Inflammatory macrophage (primary cell): ENCODE data around the gene UBE2C.
"Not testable (repeated sequence)": the region's sequence is repeated elsewhere in the genome, so short reads cannot be mapped to it uniquely, and the experiment has no call there.

ENCODE experiments used
- DNase-seq, 2 donors: peaks; one replicate each; pipeline ENCODE4 v3.0.0-alpha.2; 2020 to 2022
- total RNA-seq, 18 experiments: gene quantifications; one replicate each; lab custom pipeline; 2026; ENCODE audit warnings: mixed read lengths in 6 of 18, inconsistent platforms in 2 of 18; lab: John Stamatoyannopoulos, UW

Gene UBE2C
- total RNA-seq = 4.6 to 32.3 (median 12.2) reads per million in 18 experiments

- DNase-seq = peak; percentile 99 to 100
These were observed at the start of gene UBE2C for GRCh38 chr20:45812157-45813005. Gene UBE2C (plus strand): TSS chr20:45812644. CDS start chr20:45812696, 52 bp downstream.

DNA sequence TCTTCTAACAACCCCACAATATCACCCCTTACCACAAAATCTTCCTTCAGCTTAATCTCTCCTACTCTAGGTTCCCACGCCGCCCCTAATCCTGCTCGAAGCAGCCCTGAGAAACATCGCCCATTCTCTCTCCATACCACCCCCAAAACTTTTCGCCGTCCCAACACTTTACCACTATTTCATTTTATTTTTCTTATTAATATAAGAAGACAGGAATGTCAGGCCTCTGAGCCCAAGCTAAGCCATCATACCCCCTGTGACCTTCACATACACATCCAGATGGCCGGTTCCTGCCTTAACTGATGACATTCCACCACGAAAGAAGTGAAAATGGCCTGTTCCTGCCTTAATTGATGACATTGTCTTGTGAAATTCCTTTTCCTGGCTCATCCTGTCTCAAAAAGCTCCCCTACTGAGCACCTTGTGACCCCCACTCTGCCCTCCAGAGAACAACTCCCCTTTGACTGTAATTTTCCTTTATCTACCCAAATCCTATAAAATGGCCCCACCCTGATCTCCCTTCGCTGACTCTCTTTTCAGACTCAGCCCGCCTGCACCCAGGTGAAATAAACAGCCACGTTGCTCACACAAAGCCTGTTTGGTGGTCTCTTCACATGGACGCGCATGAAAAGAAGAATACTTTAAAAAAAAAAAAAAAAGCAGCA is 47.7 kb upstream of the UBE2C start:
- DNase-seq = not testable (repeated sequence)

- DNase-seq = no peak
These were observed 47.1 kb upstream of the UBE2C start for GRCh38 chr20:45765307-45765875.

- DNase-seq = peak in 1 of 2 donors; percentile 8
These were observed 46.5 kb upstream of the UBE2C start for GRCh38 chr20:45765980-45766379.

- DNase-seq = no peak
These were observed 44.0 kb upstream of the UBE2C start for GRCh38 chr20:45768479-45768878.

- DNase-seq = peak; percentile 88 to 91
These were observed 41.2 kb upstream of the UBE2C start for GRCh38 chr20:45771182-45771759.

- DNase-seq = no peak
These were observed 39.8 kb upstream of the UBE2C start for GRCh38 chr20:45772693-45773092.

GRCh38 chr20:45774945-45775344 is 37.5 kb upstream of the UBE2C start:
- DNase-seq = no peak

DNA sequence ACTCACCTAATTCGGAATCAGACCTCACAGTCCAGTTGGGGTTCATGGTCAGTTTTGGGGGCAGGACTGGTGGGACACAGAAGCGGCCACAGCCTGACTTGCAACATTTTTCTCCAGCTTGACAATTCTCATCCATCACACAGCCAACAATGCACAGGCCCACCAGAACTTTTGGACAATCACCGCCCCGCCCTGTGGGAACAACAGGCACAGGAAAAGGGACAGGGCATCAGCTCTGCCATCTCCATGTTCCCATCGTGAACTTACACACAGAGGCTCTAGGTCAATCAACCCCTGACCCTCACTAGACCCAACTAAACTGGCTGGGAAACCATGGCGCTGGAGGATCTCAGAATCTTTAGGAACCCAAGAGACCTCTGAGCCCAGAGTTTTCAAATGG is 37.0 kb upstream of the UBE2C start:
- DNase-seq = no peak

GRCh38 chr20:45776931-45777330 is 35.5 kb upstream of the UBE2C start:
- DNase-seq = no peak

- no peak for DNase-seq
These were observed 33.2 kb upstream of the UBE2C start for GRCh38 chr20:45779011-45779915.

GRCh38 chr20:45780159-45780558 is 32.3 kb upstream of the UBE2C start:
- DNase-seq = no peak

DNA sequence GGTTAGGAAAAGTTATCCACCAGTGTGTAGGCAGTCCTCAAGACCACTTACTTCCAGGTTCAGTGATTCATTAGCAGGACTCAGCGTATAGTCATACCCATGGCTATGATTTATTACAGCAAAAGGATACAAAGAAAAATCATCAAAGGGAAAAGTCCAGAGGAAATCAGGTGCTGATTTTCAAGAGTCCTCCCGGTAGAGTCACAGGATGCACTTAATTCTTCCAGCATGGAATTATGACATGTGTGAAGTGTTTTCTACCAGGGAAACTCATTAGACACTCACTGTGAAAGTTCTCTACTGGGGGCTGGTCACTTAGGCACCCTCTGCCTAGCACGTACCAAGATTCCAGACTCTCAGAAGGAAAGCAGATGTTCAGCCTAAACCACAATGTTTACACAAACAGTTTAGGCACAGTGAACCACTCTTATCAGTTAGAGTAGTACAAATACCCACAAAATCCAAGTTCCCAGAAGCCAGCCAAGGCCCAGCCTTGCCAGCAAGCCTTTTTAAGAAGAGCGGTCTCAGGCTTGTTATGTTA is 31.0 kb upstream of the UBE2C start:
- no peak for DNase-seq

DNA sequence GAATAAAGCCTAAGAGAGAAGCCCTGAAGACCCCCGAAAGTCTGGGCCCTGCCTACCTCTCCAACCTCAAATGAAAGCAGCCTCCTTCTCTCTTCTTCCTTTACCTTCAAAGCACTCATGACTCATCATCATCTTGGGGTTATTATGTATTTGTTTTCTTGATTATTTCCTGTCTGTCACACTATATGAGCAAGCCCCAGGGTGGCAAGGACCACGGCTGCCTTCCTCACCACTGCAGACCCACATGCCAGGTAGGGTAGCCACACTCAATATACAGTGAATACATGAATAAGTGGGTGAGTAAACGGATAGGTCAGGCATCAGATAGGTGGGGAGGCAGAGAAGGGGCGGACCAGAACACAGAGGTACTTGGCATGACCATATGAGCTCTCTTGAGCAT is 29.6 kb upstream of the UBE2C start:
- no peak for DNase-seq

DNA sequence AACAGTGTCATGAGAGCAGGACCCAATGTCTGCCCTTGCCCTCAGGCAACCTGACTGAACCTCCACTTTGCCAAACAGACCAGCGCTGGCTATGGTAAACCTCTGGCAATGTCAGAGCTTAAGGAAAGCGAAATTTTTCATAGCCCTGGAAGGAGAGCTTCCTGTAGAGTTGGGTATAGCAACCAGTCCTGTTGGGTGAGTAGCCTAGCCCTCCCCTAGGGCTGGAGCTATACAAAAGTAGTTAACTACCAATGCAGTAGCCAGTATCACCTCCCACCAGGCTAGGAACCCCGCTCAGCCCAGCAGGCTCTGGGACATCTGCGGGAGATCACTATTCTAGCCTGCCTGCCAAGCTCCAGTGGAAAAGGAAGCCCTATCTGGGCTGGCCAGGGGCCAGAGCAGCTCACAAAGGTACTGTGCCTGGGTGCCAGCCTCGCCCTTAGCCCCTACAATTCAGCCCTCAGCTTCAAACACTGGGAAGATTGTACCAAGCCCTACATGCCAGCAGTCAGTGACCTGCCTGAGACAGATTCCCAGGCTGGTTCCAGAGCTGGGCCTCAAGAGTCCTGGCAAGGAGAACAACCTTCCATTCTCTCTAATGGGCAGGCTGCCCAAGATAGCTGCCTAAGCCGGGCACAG is 28.7 kb upstream of the UBE2C start:
- DNase-seq = no peak

DNA sequence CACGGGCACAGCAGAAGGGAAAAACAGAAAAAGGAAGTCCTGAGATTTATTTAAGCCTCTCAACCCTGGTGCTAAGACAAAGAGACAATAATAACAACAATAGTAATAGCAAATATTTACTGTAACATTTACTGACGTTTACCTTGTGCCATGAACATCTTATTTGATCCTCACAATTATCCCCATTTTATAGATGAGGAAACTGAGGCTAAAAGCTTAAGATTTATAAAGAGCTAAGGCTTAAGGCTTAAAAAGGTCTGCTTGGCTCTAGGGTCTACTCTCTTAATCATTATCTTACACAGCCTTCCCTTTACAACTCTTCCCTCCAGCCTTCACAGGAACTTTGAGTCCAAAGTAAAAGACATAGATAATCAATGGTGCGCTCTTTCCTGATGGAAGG is 24.1 kb upstream of the UBE2C start:
- DNase-seq = peak in 1 of 2 donors; percentile 23

GRCh38 chr20:45792317-45793118 is 19.9 kb upstream of the UBE2C start:
- DNase-seq = peak; percentile 81 to 84

GRCh38 chr20:45796337-45797065 is 15.9 kb upstream of the UBE2C start:
- DNase-seq = no peak

- DNase-seq = not testable (repeated sequence)
These were observed 14.9 kb upstream of the UBE2C start for GRCh38 chr20:45797510-45797909.

GRCh38 chr20:45797955-45798354 is 14.5 kb upstream of the UBE2C start:
- DNase-seq = not testable (repeated sequence)
